ENCODE results near the gene REM2.

REM2 gene

DNA sequence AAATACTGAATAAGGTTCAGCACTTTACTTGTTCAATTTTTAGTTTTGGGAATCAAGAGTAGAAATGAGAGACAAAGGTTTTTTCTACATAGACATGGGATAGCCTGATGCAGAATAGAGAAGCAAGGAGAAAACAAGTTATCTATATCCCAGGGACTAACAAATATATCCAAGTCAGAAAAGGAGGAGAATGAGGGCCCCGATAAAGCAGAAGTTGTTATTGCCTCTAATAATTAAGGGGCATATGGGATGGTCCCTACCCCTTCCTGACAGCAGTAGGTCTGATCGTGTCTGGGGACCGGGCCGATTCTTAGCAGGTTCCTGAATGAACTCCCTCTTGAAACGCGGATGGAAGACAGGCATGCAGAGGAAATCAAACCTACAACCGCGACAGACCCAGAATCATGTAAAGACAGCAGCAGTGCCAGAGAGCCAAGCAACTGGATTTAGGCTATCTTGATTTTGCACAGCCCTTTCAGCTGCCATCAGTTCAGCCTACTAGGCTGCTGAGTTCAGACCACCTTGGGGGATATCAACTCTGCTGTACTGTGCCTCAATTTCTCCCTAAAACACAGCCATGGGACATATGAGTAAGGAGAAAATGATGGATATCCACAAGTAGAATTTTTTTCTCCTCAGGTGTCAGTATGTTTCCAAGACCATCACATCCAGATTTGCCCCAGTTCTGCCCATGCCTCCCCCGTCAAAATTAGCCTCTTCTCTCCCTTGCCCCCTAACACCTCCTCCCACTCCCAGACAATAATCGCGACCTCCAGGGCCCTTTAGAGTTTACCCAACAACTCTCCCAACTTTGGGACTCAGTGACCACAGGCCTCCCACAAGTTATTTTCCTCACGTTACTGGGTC lies 45.4 kb downstream of the REM2 start:
- H3K4me3 ChIP-seq (ENCODE audit: low read depth, low read length), result peak overlapping the region; percentile 68
- TF ChIP-seq, protein P1, sequence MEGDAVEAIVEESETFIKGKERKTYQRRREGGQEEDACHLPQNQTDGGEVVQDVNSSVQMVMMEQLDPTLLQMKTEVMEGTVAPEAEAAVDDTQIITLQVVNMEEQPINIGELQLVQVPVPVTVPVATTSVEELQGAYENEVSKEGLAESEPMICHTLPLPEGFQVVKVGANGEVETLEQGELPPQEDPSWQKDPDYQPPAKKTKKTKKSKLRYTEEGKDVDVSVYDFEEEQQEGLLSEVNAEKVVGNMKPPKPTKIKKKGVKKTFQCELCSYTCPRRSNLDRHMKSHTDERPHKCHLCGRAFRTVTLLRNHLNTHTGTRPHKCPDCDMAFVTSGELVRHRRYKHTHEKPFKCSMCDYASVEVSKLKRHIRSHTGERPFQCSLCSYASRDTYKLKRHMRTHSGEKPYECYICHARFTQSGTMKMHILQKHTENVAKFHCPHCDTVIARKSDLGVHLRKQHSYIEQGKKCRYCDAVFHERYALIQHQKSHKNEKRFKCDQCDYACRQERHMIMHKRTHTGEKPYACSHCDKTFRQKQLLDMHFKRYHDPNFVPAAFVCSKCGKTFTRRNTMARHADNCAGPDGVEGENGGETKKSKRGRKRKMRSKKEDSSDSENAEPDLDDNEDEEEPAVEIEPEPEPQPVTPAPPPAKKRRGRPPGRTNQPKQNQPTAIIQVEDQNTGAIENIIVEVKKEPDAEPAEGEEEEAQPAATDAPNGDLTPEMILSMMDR (IDR thresholded peaks at IDR 0.05; ENCODE audit: borderline replicate concordance, insufficient read depth, low read depth, low read length), result no peak

GRCh38 chr14:22929104-22929960 lies 46.3 kb downstream of the REM2 start, which contains the start of gene PRMT5:
TSS of gene PRMT5 (minus strand) at chr14:22929376. CDS start at chr14:22929361, 15 bp downstream.
- peak within 1 kb of the TSS; percentile 68 for H3K4me3 ChIP-seq (ENCODE audit: low read depth, low read length)
- TF ChIP-seq, protein P1 (IDR thresholded peaks at IDR 0.05; ENCODE audit: borderline replicate concordance, insufficient read depth, low read depth, low read length), result no peak

DNA sequence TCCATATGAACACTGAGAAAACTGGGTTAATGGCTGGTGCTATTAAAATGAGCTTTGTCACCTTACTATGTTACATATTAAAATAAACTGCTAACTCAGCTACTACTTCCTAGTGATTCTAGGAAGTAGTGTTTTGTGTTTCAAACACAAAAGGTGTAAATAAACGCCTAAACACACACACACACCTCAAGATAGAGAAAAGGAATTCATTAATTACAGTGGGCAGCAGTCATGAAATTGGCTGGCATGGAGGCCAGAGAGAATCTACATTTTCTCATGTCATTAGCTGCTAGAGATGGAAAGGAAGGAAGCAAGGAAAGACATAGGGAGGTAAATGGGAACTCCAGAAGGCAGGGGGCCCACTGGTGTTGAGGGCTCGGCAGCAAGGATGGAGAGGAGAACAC lies 46.9 kb downstream of the REM2 start:
- TF ChIP-seq, protein P1 (IDR thresholded peaks at IDR 0.05; ENCODE audit: borderline replicate concordance, insufficient read depth, low read depth, low read length), result no peak
- peak overlapping the region; percentile 33 for H3K4me3 ChIP-seq (ENCODE audit: low read depth, low read length)

- TF ChIP-seq, protein P1 (IDR thresholded peaks at IDR 0.05; ENCODE audit: borderline replicate concordance, insufficient read depth, low read depth, low read length), result no peak
- no peak overlapping the region for H3K4me3 ChIP-seq (ENCODE audit: low read depth, low read length)
Observed at GRCh38 chr14:22932146-22932545, 49.1 kb downstream of the REM2 start.

- TF ChIP-seq, protein P1 (IDR thresholded peaks at IDR 0.05; ENCODE audit: borderline replicate concordance, insufficient read depth, low read depth, low read length), result no peak
- H3K4me3 ChIP-seq (ENCODE audit: low read depth, low read length), result no peak overlapping the region
Observed at GRCh38 chr14:22935156-22935555, 52.1 kb downstream of the REM2 start.
